ENCODE measurements around the gene PTPRG.

Gene PTPRG

GRCh38 chr3:61846488-61846887 lies 285.1 kb downstream of the PTPRG start:
- no peak overlapping the region for H3K4me2 ChIP-seq (ENCODE audit: low read length)
- no peak overlapping the region for H3K4me3 ChIP-seq (ENCODE audit: low read length)
- H4K20me1 ChIP-seq (ENCODE audit: control insufficient read depth, insufficient read depth, low read depth, low read length): no peaks in the 10 kb centered on the region
- H3K27ac ChIP-seq (ENCODE audit: low read depth, low read length): no peak overlapping the region
- peaks cover 4% of the 10 kb centered on the region; the same call in 1 of the 2 replicates for H3K27me3 ChIP-seq (ENCODE audit: control insufficient read depth, low read length)
- TF ChIP-seq EZH2phosphoT487 (IDR thresholded peaks at IDR 0.05; ENCODE audit: borderline replicate concordance, low read length) (no peak), CTCF (IDR thresholded peaks at IDR 0.05; ENCODE audit: low read depth, low read length, poor library complexity, severe bottlenecking) (no peak)
- no peaks in the 10 kb centered on the region for H3K36me3 ChIP-seq (ENCODE audit: control insufficient read depth, low read length)
- no peaks in the 10 kb centered on the region for H3K9me3 ChIP-seq (ENCODE audit: control insufficient read depth, insufficient read depth, low read length)
- no peaks in the 10 kb centered on the region for H3F3A ChIP-seq (ENCODE audit: control insufficient read depth, insufficient read depth)
- H3K9me2 ChIP-seq (replicated peaks; ENCODE audit: control insufficient read depth, low read length): no peaks in the 10 kb centered on the region
- no peaks in the 10 kb centered on the region for H3K4me1 ChIP-seq (ENCODE audit: control insufficient read depth, low read length)
- no peaks in the 10 kb centered on the region for H3K79me2 ChIP-seq (ENCODE audit: control insufficient read depth, low read length)

- Histone ChIP-seq H3K79me2 (ENCODE audit: control insufficient read depth, low read length) (no peaks in the 10 kb centered on the region), H4K20me1 (ENCODE audit: control insufficient read depth, insufficient read depth, low read depth, low read length) (no peaks in the 10 kb centered on the region), H3K9me2 (replicated peaks; ENCODE audit: control insufficient read depth, low read length) (no peaks in the 10 kb centered on the region), H3F3A (ENCODE audit: control insufficient read depth, insufficient read depth) (no peaks in the 10 kb centered on the region), H3K4me2 (ENCODE audit: low read length) (no peak overlapping the region), H3K36me3 (ENCODE audit: control insufficient read depth, low read length) (no peaks in the 10 kb centered on the region), H3K4me1 (ENCODE audit: control insufficient read depth, low read length) (no peaks in the 10 kb centered on the region), H3K4me3 (ENCODE audit: low read length) (no peak overlapping the region), H3K9me3 (ENCODE audit: control insufficient read depth, insufficient read depth, low read length) (no peaks in the 10 kb centered on the region), H3K27ac (ENCODE audit: low read depth, low read length) (no peak overlapping the region), H3K27me3 (ENCODE audit: control insufficient read depth, low read length) (no peaks in the 10 kb centered on the region)
- TF ChIP-seq EZH2phosphoT487 (IDR thresholded peaks at IDR 0.05; ENCODE audit: borderline replicate concordance, low read length) (no peak), CTCF (IDR thresholded peaks at IDR 0.05; ENCODE audit: low read depth, low read length, poor library complexity, severe bottlenecking) (no peak)
These were observed 286.6 kb downstream of the PTPRG start for GRCh38 chr3:61847784-61848462.

- no peak overlapping the region for H3K4me2 ChIP-seq (ENCODE audit: low read length)
- no peaks in the 10 kb centered on the region for H4K20me1 ChIP-seq (ENCODE audit: control insufficient read depth, insufficient read depth, low read depth, low read length)
- TF ChIP-seq CTCF (IDR thresholded peaks at IDR 0.05; ENCODE audit: low read depth, low read length, poor library complexity, severe bottlenecking): no peak
- TF ChIP-seq EZH2phosphoT487 (IDR thresholded peaks at IDR 0.05; ENCODE audit: borderline replicate concordance, low read length): no peak
- H3K79me2 ChIP-seq (ENCODE audit: control insufficient read depth, low read length): no peaks in the 10 kb centered on the region
- H3K4me3 ChIP-seq (ENCODE audit: low read length): no peak overlapping the region
- H3F3A ChIP-seq (ENCODE audit: control insufficient read depth, insufficient read depth): no peaks in the 10 kb centered on the region
- H3K36me3 ChIP-seq (ENCODE audit: control insufficient read depth, low read length): no peaks in the 10 kb centered on the region
- H3K9me2 ChIP-seq (replicated peaks; ENCODE audit: control insufficient read depth, low read length): no peaks in the 10 kb centered on the region
- H3K4me1 ChIP-seq (ENCODE audit: control insufficient read depth, low read length): no peaks in the 10 kb centered on the region
- H3K27ac ChIP-seq (ENCODE audit: low read depth, low read length): no peak overlapping the region
- no peaks in the 10 kb centered on the region for H3K9me3 ChIP-seq (ENCODE audit: control insufficient read depth, insufficient read depth, low read length)
- no peaks in the 10 kb centered on the region; the same call in 1 of the 2 replicates for H3K27me3 ChIP-seq (ENCODE audit: control insufficient read depth, low read length)
These were observed 287.5 kb downstream of the PTPRG start for GRCh38 chr3:61848885-61849284.

Measured in DOHH2 (cell line).